ENCODE results near the gene PTGIR. TPM values are rescaled to one million over a fixed set of nuclear protein-coding genes. Genes with fewer than 3 reads are reported as not detected.

PTGIR gene
- total and polyA plus RNA-seq, 10 of the 15 experiments (the other 5 are each of a cell fraction or from before 2014, with no cell fraction given), result 0.34 to 29.1 (median 9.9) TPM

DNA sequence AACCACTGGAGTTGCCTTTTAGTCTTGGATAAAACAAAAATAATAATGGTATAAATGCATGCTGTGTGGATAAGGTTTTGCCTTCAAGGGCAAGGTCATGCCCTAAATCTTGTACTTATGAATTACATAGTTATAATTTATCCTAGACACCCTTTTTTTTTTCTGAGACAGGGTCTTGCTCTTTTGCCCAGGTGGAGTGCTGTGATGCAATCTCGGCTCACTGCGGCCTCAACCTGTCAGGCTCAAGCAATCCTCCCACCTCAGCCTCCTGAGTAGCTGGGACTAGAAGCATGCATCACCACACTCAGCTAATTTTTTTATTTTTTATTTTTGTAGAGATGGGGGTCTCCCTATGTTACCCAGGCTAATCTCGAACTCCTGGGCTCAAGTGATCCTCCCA lies 43.8 kb upstream of the PTGIR start (continued):
- TF ChIP-seq, protein P1, sequence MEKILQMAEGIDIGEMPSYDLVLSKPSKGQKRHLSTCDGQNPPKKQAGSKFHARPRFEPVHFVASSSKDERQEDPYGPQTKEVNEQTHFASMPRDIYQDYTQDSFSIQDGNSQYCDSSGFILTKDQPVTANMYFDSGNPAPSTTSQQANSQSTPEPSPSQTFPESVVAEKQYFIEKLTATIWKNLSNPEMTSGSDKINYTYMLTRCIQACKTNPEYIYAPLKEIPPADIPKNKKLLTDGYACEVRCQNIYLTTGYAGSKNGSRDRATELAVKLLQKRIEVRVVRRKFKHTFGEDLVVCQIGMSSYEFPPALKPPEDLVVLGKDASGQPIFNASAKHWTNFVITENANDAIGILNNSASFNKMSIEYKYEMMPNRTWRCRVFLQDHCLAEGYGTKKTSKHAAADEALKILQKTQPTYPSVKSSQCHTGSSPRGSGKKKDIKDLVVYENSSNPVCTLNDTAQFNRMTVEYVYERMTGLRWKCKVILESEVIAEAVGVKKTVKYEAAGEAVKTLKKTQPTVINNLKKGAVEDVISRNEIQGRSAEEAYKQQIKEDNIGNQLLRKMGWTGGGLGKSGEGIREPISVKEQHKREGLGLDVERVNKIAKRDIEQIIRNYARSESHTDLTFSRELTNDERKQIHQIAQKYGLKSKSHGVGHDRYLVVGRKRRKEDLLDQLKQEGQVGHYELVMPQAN (conservative IDR thresholded peaks at IDR 0.05), result no peak
- TF ChIP-seq, protein P2, sequence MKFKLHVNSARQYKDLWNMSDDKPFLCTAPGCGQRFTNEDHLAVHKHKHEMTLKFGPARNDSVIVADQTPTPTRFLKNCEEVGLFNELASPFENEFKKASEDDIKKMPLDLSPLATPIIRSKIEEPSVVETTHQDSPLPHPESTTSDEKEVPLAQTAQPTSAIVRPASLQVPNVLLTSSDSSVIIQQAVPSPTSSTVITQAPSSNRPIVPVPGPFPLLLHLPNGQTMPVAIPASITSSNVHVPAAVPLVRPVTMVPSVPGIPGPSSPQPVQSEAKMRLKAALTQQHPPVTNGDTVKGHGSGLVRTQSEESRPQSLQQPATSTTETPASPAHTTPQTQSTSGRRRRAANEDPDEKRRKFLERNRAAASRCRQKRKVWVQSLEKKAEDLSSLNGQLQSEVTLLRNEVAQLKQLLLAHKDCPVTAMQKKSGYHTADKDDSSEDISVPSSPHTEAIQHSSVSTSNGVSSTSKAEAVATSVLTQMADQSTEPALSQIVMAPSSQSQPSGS (IDR thresholded peaks at IDR 0.05; ENCODE audit: low read length), result no peak
- no peak for TF ChIP-seq ZNF622 (IDR thresholded peaks at IDR 0.05)
- no peak for TF ChIP-seq BRCA1 (IDR thresholded peaks at IDR 0.05; ENCODE audit: low read depth, low read length)
- TF ChIP-seq NR2C1 (IDR thresholded peaks at IDR 0.05), result no peak
- TF ChIP-seq, protein P3, sequence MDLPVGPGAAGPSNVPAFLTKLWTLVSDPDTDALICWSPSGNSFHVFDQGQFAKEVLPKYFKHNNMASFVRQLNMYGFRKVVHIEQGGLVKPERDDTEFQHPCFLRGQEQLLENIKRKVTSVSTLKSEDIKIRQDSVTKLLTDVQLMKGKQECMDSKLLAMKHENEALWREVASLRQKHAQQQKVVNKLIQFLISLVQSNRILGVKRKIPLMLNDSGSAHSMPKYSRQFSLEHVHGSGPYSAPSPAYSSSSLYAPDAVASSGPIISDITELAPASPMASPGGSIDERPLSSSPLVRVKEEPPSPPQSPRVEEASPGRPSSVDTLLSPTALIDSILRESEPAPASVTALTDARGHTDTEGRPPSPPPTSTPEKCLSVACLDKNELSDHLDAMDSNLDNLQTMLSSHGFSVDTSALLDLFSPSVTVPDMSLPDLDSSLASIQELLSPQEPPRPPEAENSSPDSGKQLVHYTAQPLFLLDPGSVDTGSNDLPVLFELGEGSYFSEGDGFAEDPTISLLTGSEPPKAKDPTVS (IDR thresholded peaks at IDR 0.05; ENCODE audit: low read depth, low read length), result no peak

DNA sequence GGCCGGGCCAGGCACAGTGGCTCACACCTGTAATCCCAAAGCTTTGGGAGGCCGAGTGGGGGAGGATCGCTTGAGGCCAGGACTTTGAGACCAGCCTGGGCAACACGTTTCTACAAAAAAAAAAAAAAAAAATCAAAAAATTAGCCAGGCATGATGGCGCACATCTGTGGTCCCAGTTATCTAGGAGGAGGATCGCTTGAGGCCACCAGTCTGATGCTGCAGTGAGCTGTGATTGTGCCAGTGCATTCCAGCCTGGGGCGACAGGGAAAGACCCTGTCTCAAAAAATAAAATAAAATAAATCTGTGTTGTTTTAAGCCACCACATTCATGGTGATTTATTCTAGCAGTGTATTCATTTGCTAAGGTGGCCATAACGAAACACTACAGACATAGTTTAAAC lies 40.2 kb upstream of the PTGIR start:
- ChIA-PET SMC1A (ENCODE audit: uncharacterized antibody, unreplicated experiment) (interaction anchor here (1.0 to 7.7 kb wide), 2 partner anchors 46 to 62 kb away, joined by 5 to 286 read pairs; partner anchors contain the start of gene PTGIR), CTCF (interaction anchor here (11.5 kb wide), 1 partner anchor 49 kb away, joined by 434 read pairs; no protein-coding TSS in a partner anchor), RAD21 (ENCODE audit: unreplicated experiment) (interaction anchor here (0.8 to 4.4 kb wide), 2 partner anchors 8 to 49 kb away, joined by 3 to 245 read pairs; no protein-coding TSS in a partner anchor), POLR2A (no interaction called here)
- Histone ChIP-seq H3K9me3 (replicated peaks; ENCODE audit: control insufficient read depth, insufficient read depth, low read length) (no peaks in the 10 kb centered on the region), H4K20me1 (ENCODE audit: control insufficient read depth, insufficient read depth) (no peaks in the 10 kb centered on the region), H3K4me1 (ENCODE audit: control insufficient read depth, insufficient read depth, low read length) (peaks cover 14% of the 10 kb centered on the region), H3K27ac (ENCODE audit: control insufficient read depth, insufficient read depth) (no peak overlapping the region), H3K9ac (ENCODE audit: control insufficient read depth, insufficient read depth, low read length) (no peak overlapping the region), H3K36me3 (ENCODE audit: control insufficient read depth in 2 of 2, insufficient read depth in 2 of 2, low read length in 1 of 2) (no peaks in the 10 kb centered on the region), H3K27me3 (replicated peaks in 1 of 2; ENCODE audit: control insufficient read depth in 2 of 2, insufficient read depth in 2 of 2, low read length in 1 of 2) (no peaks in the 10 kb centered on the region), H3K4me2 (ENCODE audit: control insufficient read depth, insufficient read depth) (no peak overlapping the region), H3K79me2 (ENCODE audit: control insufficient read depth, insufficient read depth, low read length) (no peaks in the 10 kb centered on the region), H3K4me3 (no peak overlapping the region), H2AFZ (ENCODE audit: control insufficient read depth, low read depth, low read length) (no peak overlapping the region)
- ATAC-seq (no peak), FAIRE-seq (no peak), DNase-seq (ENCODE audit: low read depth, low spot score) (no peak)
- WGBS (ENCODE audit: insufficient coverage, insufficient replicate concordance, low lambda C conversion rate, missing lambda C conversion rate), result 44% methylated on average over 7 of the region's 8 CpGs
- intact Hi-C loops (cut with micrococcal nuclease; ENCODE audit: unreplicated experiment) (no loop called here), in situ Hi-C loops (cut with MboI) (loop anchor here (5.0 kb wide), 1 partner anchor 133 kb away; no protein-coding TSS in a partner anchor)
- TF ChIP-seq NFYB (IDR thresholded peaks at IDR 0.05; ENCODE audit: insufficient read depth, low read depth, low read length) (no peak), YBX1 (IDR thresholded peaks at IDR 0.05) (no peak), GABPA (IDR thresholded peaks at IDR 0.05; ENCODE audit: low read depth) (no peak), HDGF (IDR thresholded peaks at IDR 0.05) (no peak), NFYA (IDR thresholded peaks at IDR 0.05; ENCODE audit: borderline replicate concordance, low read depth, low read length) (no peak)
- TF ChIP-seq, protein P4, sequence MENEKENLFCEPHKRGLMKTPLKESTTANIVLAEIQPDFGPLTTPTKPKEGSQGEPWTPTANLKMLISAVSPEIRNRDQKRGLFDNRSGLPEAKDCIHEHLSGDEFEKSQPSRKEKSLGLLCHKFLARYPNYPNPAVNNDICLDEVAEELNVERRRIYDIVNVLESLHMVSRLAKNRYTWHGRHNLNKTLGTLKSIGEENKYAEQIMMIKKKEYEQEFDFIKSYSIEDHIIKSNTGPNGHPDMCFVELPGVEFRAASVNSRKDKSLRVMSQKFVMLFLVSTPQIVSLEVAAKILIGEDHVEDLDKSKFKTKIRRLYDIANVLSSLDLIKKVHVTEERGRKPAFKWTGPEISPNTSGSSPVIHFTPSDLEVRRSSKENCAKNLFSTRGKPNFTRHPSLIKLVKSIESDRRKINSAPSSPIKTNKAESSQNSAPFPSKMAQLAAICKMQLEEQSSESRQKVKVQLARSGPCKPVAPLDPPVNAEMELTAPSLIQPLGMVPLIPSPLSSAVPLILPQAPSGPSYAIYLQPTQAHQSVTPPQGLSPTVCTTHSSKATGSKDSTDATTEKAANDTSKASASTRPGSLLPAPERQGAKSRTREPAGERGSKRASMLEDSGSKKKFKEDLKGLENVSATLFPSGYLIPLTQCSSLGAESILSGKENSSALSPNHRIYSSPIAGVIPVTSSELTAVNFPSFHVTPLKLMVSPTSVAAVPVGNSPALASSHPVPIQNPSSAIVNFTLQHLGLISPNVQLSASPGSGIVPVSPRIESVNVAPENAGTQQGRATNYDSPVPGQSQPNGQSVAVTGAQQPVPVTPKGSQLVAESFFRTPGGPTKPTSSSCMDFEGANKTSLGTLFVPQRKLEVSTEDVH (IDR thresholded peaks at IDR 0.05; ENCODE audit: low read depth, partially characterized antibody), result no peak
- no TSS peak for BruUV-seq (replicated peaks)

Data from GM12878 (cell line).